ENCODE results near the gene UCP2.

UCP2 gene, protein sequence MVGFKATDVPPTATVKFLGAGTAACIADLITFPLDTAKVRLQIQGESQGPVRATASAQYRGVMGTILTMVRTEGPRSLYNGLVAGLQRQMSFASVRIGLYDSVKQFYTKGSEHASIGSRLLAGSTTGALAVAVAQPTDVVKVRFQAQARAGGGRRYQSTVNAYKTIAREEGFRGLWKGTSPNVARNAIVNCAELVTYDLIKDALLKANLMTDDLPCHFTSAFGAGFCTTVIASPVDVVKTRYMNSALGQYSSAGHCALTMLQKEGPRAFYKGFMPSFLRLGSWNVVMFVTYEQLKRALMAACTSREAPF

DNA sequence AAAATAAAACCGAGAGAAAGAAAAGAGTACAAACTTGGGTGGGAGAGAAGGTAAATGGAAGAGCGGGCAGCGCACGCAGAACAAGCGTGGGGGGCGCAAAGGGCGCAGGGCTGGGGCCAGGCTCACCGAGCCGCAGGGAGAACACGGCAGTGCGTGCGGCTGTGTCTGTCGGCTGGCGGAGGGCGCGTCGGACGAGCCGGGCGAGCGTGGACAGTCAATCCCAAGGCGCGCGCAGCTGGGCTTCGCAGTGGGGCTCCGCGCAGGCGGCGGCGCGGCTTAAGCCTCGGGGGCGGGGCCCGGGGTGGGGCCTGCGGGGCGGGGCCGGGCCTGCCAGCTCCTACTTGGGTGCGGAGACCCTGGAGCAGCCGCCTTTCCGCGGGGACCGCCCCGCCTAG, at the start of gene UCP2:
Gene UCP2, minus strand, starts transcription at position 249 of the 395 bp plus-strand sequence. CDS start 4,465 bp downstream, outside the sequence.
- DNase-seq (ENCODE audit: low read depth, low spot score) = peak; percentile 20
- Histone ChIP-seq H3K27ac (ENCODE audit: low read length) (no peak within 1 kb of the TSS), H3K36me3 (ENCODE audit: control insufficient read depth, insufficient read depth, low read length) (peaks cover 17% of the 10 kb centered on the region), H3K9me3 (ENCODE audit: control insufficient read depth, insufficient read depth, low read length) (no peaks in the 10 kb centered on the region), H3K27me3 (ENCODE audit: control insufficient read depth, insufficient read depth, low read length) (no peaks in the 10 kb centered on the region), H3K4me1 (ENCODE audit: control insufficient read depth, insufficient read depth, low read length) (peaks cover 4% of the 10 kb centered on the region; the same call in 1 of the 2 replicates), H3K4me3 (ENCODE audit: low read length) (peak within 1 kb of the TSS; percentile 56; the same call in 1 of the 2 replicates)
- WGBS (ENCODE audit: insufficient coverage, insufficient read length) = no CpG with 5 or more reads among the region's 43 CpGs

GRCh38 chr11:74030723-74031676, 48.4 kb upstream of the UCP2 start:
- Histone ChIP-seq H3K4me3 (ENCODE audit: low read length) (no peak overlapping the region), H3K27me3 (ENCODE audit: control insufficient read depth, insufficient read depth, low read length) (no peaks in the 10 kb centered on the region), H3K27ac (ENCODE audit: low read length) (no peak overlapping the region), H3K9me3 (ENCODE audit: control insufficient read depth, insufficient read depth, low read length) (no peaks in the 10 kb centered on the region), H3K36me3 (ENCODE audit: control insufficient read depth, insufficient read depth, low read length) (0 out of 2 replicates have a peak, but pooled peaks cover 3% of the 10 kb centered on the region), H3K4me1 (ENCODE audit: control insufficient read depth, insufficient read depth, low read length) (no peaks in the 10 kb centered on the region)
- DNase-seq (ENCODE audit: low read depth, low spot score) = no peak
- no CpG with 5 or more reads among the region's 9 CpGs for WGBS (ENCODE audit: insufficient coverage, insufficient read length)

DNA sequence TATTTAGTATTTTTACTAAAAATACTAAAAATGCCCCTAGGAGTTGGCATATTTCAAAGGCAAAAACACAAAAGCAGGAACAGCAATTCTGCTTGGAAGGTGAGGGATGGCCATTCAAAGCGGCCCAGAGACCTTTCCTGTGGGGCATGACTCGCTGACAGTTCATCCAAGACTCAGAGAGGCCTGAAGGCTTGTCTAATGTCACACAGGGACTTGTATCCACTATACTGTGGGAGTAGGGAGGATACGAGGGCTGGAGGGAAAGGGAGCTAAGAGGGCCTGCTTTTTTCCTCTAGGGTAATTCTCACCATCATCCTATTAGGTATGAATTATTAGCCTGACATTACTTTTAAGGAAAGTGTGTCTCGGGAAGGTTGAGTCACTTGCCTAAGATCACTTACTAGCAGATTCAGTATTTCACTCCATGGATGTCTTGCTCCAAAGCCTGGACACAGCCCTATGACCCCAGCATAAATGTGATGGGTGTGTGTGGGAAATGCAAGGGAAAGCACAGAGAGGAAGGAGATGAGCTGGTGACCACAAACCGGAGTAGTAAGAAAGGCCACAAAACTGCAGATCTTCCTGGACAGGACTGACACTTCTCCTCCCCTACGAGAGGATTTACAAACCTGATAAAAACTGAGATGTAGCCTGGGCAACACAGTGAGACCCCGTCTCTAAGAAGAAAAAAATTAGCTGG, 43.0 kb upstream of the UCP2 start:
- no peak overlapping the region for H3K27ac ChIP-seq (ENCODE audit: low read length)
- no CpG with 5 or more reads among the region's 7 CpGs for WGBS (ENCODE audit: insufficient coverage, insufficient read length)
- DNase-seq (ENCODE audit: low read depth, low spot score) = no peak

DNA sequence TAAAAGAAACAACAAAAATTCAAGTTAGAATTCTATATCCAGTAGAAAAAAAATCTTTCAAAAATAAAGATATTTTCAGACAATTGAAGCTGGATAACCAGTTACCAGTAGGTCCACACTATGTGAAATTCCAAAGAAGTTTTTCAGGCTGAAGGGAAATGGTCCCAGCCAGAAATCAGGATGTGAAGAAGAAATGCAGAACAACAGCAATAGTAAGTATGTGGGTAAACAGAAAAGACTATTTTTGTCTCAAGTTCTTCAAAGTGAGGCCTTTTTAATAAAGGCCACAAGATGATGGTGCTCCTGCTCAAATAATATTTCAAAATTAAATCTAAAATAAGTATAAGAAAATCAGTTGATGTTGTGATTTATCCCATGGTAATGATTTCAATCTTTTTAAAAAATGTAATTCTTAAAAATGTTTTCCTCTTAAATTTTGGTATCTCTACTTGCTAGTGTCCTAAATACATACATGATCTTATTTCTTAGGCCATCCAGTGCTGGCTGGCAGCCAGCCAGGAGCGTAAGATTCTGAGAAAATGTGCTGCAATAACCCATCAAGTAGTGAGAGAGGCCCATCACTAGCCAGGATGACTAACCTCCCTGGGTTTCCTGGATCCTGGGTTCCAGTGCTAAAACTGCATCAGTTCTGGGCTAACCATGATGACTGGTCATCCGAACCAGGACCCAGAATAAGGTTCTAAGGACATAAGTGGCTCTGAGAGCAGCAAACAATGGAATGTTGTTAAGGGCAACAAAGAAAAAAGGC, 41.8 kb upstream of the UCP2 start:
- H3K4me1 ChIP-seq (ENCODE audit: control insufficient read depth, insufficient read depth, low read length) = no peaks in the 10 kb centered on the region
- WGBS (ENCODE audit: insufficient coverage, insufficient read length) = no CpG with 5 or more reads among the region's 2 CpGs
- no peaks in the 10 kb centered on the region for H3K9me3 ChIP-seq (ENCODE audit: control insufficient read depth, insufficient read depth, low read length)
- no peak for DNase-seq (ENCODE audit: low read depth, low spot score)
- no peak overlapping the region for H3K4me3 ChIP-seq (ENCODE audit: low read length)
- H3K27me3 ChIP-seq (ENCODE audit: control insufficient read depth, insufficient read depth, low read length) = no peaks in the 10 kb centered on the region
- H3K27ac ChIP-seq (ENCODE audit: low read length) = no peak overlapping the region
- H3K36me3 ChIP-seq (ENCODE audit: control insufficient read depth, insufficient read depth, low read length) = no peaks in the 10 kb centered on the region

More for the DNA sequence above, 43.0 kb upstream of the UCP2 start:
- H3K4me1 ChIP-seq (ENCODE audit: control insufficient read depth, insufficient read depth, low read length) = no peaks in the 10 kb centered on the region
- H3K9me3 ChIP-seq (ENCODE audit: control insufficient read depth, insufficient read depth, low read length) = no peaks in the 10 kb centered on the region
- H3K36me3 ChIP-seq (ENCODE audit: control insufficient read depth, insufficient read depth, low read length) = no peaks in the 10 kb centered on the region
- no peaks in the 10 kb centered on the region for H3K27me3 ChIP-seq (ENCODE audit: control insufficient read depth, insufficient read depth, low read length)
- no peak overlapping the region for H3K4me3 ChIP-seq (ENCODE audit: low read length)

- Histone ChIP-seq H3K36me3 (ENCODE audit: control insufficient read depth, insufficient read depth, low read length) (no peaks in the 10 kb centered on the region), H3K4me3 (ENCODE audit: low read length) (no peak overlapping the region), H3K4me1 (ENCODE audit: control insufficient read depth, insufficient read depth, low read length) (no peaks in the 10 kb centered on the region), H3K27ac (ENCODE audit: low read length) (no peak overlapping the region), H3K27me3 (ENCODE audit: control insufficient read depth, insufficient read depth, low read length) (no peaks in the 10 kb centered on the region), H3K9me3 (ENCODE audit: control insufficient read depth, insufficient read depth, low read length) (no peaks in the 10 kb centered on the region)
- DNase-seq (ENCODE audit: low read depth, low spot score) = no peak
Measured at GRCh38 chr11:74023276-74023675, 40.6 kb upstream of the UCP2 start.

DNA sequence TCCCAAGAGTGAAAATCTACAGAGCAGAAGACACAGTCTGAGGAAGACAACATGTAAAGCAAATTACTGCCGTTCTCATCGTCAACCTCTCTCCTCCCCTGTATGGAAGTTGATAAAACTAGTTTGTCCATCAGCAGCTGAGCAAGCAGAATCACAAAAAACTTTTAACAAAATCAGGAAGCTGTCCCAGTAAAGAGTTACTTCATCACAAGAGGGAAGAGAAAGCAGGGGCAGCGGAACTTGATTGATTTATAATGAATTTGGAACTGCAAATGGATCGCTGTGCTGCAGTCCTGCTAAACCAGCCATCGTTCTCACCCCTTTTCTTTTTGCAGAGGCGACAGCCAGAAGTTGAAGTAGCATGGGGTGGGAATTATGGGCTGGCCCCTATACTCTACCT, 39.9 kb upstream of the UCP2 start:
- no CpG with 5 or more reads among the region's 6 CpGs for WGBS (ENCODE audit: insufficient coverage, insufficient read length)
- no peaks in the 10 kb centered on the region for H3K9me3 ChIP-seq (ENCODE audit: control insufficient read depth, insufficient read depth, low read length)
- H3K27ac ChIP-seq (ENCODE audit: low read length) = no peak overlapping the region
- H3K4me3 ChIP-seq (ENCODE audit: low read length) = no peak overlapping the region
- no peaks in the 10 kb centered on the region for H3K36me3 ChIP-seq (ENCODE audit: control insufficient read depth, insufficient read depth, low read length)
- H3K4me1 ChIP-seq (ENCODE audit: control insufficient read depth, insufficient read depth, low read length) = no peaks in the 10 kb centered on the region
- no peak for DNase-seq (ENCODE audit: low read depth, low spot score)
- H3K27me3 ChIP-seq (ENCODE audit: control insufficient read depth, insufficient read depth, low read length) = no peaks in the 10 kb centered on the region

- H3K9me3 ChIP-seq (ENCODE audit: control insufficient read depth, insufficient read depth, low read length) = no peaks in the 10 kb centered on the region
- no peaks in the 10 kb centered on the region for H3K27me3 ChIP-seq (ENCODE audit: control insufficient read depth, insufficient read depth, low read length)
- no peak overlapping the region for H3K27ac ChIP-seq (ENCODE audit: low read length)
- DNase-seq (ENCODE audit: low read depth, low spot score) = no peak
- no peaks in the 10 kb centered on the region for H3K4me1 ChIP-seq (ENCODE audit: control insufficient read depth, insufficient read depth, low read length)
- H3K4me3 ChIP-seq (ENCODE audit: low read length) = no peak overlapping the region
- no peaks in the 10 kb centered on the region for H3K36me3 ChIP-seq (ENCODE audit: control insufficient read depth, insufficient read depth, low read length)
- no CpG with 5 or more reads among the region's 6 CpGs for WGBS (ENCODE audit: insufficient coverage, insufficient read length)
Measured at GRCh38 chr11:74021998-74022397, 39.4 kb upstream of the UCP2 start.

- no CpG with 5 or more reads among the region's 4 CpGs for WGBS (ENCODE audit: insufficient coverage, insufficient read length)
- Histone ChIP-seq H3K27me3 (ENCODE audit: control insufficient read depth, insufficient read depth, low read length) (no peaks in the 10 kb centered on the region), H3K4me1 (ENCODE audit: control insufficient read depth, insufficient read depth, low read length) (no peaks in the 10 kb centered on the region), H3K36me3 (ENCODE audit: control insufficient read depth, insufficient read depth, low read length) (0 out of 2 replicates have a peak, but pooled peaks cover 3% of the 10 kb centered on the region), H3K4me3 (ENCODE audit: low read length) (no peak overlapping the region), H3K9me3 (ENCODE audit: control insufficient read depth, insufficient read depth, low read length) (no peaks in the 10 kb centered on the region), H3K27ac (ENCODE audit: low read length) (no peak overlapping the region)
- no peak for DNase-seq (ENCODE audit: low read depth, low spot score)
Measured at GRCh38 chr11:74020539-74020938, 37.9 kb upstream of the UCP2 start.

- no peak overlapping the region for H3K4me3 ChIP-seq (ENCODE audit: low read length)
- 0 out of 2 replicates have a peak, but pooled peaks cover 3% of the 10 kb centered on the region for H3K36me3 ChIP-seq (ENCODE audit: control insufficient read depth, insufficient read depth, low read length)
- H3K9me3 ChIP-seq (ENCODE audit: control insufficient read depth, insufficient read depth, low read length) = no peaks in the 10 kb centered on the region
- no peak overlapping the region for H3K27ac ChIP-seq (ENCODE audit: low read length)
- DNase-seq (ENCODE audit: low read depth, low spot score) = no peak
- no CpG with 5 or more reads among the region's 4 CpGs for WGBS (ENCODE audit: insufficient coverage, insufficient read length)
- no peaks in the 10 kb centered on the region for H3K27me3 ChIP-seq (ENCODE audit: control insufficient read depth, insufficient read depth, low read length)
- H3K4me1 ChIP-seq (ENCODE audit: control insufficient read depth, insufficient read depth, low read length) = no peaks in the 10 kb centered on the region
Measured at GRCh38 chr11:74019860-74020259, 37.2 kb upstream of the UCP2 start.
